OCI-LY1 (cell line): Measurements from ENCODE around the gene RAPGEFL1.

Experiments
- EZH2 ChIP-seq: fragments of 200-600 bp; sonication (generic), shearing (Covaris generic); IDR thresholded peaks from 2 replicates; pipeline ENCODE4 v1.8.0; 2017; ENCODE audit warnings: borderline replicate concordance, mixed run types, mild to moderate bottlenecking, antibody characterized with exemption, low read length, moderate library complexity, mixed read lengths
- TF ChIP-seq, protein P1 (sequence below): fragments of 200-600 bp; sonication (generic), shearing (Covaris generic); IDR thresholded peaks from 2 replicates; pipeline ENCODE4 v1.5.1; 2017; ENCODE audit warnings: mild to moderate bottlenecking, antibody characterized with exemption, low read length, moderate library complexity, mixed read lengths

DNA sequence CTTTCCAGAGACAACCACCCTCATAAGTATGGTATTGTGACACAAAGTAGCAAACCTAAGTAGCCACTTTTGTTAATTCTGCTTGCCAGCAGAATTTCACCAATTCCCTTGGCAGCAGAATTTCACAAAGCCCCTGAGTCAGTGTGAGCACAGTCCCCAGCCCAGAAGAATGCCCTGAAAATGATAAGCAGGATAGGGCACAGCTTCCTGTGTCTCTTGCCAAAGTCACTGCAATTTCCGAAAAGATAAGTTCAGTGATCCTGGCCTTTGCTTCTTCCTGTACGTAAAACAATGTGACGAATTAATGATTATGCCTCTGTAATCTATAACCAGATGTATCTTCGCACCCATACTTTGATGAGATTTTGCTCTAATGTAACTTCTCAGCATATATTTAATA, 25.9 kb downstream of the RAPGEFL1 start:
- TF ChIP-seq, protein P1, sequence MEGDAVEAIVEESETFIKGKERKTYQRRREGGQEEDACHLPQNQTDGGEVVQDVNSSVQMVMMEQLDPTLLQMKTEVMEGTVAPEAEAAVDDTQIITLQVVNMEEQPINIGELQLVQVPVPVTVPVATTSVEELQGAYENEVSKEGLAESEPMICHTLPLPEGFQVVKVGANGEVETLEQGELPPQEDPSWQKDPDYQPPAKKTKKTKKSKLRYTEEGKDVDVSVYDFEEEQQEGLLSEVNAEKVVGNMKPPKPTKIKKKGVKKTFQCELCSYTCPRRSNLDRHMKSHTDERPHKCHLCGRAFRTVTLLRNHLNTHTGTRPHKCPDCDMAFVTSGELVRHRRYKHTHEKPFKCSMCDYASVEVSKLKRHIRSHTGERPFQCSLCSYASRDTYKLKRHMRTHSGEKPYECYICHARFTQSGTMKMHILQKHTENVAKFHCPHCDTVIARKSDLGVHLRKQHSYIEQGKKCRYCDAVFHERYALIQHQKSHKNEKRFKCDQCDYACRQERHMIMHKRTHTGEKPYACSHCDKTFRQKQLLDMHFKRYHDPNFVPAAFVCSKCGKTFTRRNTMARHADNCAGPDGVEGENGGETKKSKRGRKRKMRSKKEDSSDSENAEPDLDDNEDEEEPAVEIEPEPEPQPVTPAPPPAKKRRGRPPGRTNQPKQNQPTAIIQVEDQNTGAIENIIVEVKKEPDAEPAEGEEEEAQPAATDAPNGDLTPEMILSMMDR, result no peak
- TF ChIP-seq EZH2, result no peak
